T-helper 2 cell (primary cell): ENCODE data around the gene SPPL2B.
"Not testable (repeated sequence)": the region's sequence is repeated elsewhere in the genome, so short reads cannot be mapped to it uniquely, and the experiment has no call there.

Experiments used
- DNase-seq, 5 experiments: peaks; one replicate each; pipeline versions ENCODE4 v3.0.0 to v3.0.0-alpha.2; 2012 to 2022
- total RNA-seq, 2 donors: gene quantifications; one replicate each; lab custom pipeline; 2026; lab: John Stamatoyannopoulos, UW

Gene SPPL2B, protein sequence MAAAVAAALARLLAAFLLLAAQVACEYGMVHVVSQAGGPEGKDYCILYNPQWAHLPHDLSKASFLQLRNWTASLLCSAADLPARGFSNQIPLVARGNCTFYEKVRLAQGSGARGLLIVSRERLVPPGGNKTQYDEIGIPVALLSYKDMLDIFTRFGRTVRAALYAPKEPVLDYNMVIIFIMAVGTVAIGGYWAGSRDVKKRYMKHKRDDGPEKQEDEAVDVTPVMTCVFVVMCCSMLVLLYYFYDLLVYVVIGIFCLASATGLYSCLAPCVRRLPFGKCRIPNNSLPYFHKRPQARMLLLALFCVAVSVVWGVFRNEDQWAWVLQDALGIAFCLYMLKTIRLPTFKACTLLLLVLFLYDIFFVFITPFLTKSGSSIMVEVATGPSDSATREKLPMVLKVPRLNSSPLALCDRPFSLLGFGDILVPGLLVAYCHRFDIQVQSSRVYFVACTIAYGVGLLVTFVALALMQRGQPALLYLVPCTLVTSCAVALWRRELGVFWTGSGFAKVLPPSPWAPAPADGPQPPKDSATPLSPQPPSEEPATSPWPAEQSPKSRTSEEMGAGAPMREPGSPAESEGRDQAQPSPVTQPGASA
- total RNA-seq: 34.3 to 49.9 reads per million in 2 donors

DNA sequence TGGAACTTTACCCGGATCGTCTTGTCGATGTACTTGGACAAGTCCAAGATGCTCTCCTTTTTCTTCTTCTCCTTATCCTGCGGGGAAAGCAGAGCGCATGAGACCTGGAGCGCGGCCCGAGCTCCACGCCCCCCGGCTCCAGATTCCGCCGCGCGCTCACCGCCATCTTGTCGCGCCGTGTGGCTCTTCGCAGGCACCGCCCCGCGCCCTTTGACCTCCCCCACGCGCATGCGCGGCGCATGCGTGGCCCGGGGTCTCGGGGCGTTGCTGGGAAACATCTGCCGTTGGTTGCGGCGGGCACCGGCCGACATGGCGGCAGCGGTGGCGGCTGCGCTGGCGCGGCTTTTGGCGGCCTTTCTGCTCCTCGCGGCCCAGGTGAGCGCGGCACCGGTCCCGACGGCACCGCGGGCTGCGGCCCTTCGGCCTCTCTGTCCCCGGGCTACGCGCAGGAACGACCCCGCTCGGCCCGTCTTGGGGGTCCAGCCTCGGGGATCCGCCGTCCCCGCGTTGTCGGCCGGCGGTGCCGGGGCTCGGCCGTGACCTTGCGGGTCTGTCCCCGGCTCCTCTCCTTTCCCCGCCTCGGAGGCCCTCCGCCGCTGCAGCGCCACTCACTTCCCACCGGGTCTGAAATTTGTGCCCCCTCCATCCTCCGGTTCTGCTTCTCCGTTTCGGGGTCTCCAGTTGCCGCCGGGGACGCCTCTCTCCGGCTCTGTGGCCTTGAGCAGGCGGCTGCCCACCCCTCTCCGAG lies at the start of gene SPPL2B, which contains the start of gene LSM7:
Gene SPPL2B, plus strand, starts transcription at position 284 of the 748 bp plus-strand sequence. Its CDS starts 26 bp downstream, at position 310.
Gene LSM7, minus strand, starts transcription at position 186 of the 748 bp plus-strand sequence. Its CDS starts 20 bp downstream, at position 166.
- DNase-seq: peak; percentile 85 to 94 (median 89)

- no peak for DNase-seq
Observed at GRCh38 chr19:2280633-2281264, 47.7 kb upstream of the SPPL2B start.

GRCh38 chr19:2281265-2282061 lies 47.0 kb upstream of the SPPL2B start:
- DNase-seq: not testable (repeated sequence)

- DNase-seq: peak in 2 of 5 experiments; percentile 45 to 46
Observed at GRCh38 chr19:2282062-2282861, 46.2 kb upstream of the SPPL2B start, which contains the start of gene PEAK3. TSS of gene PEAK3 (minus strand) at chr19:2282175. CDS start at chr19:2280931, 1,244 bp downstream.

- no peak for DNase-seq
Observed at GRCh38 chr19:2282862-2283237, 45.6 kb upstream of the SPPL2B start.

- DNase-seq: no peak
Observed at GRCh38 chr19:2283835-2284507, 44.5 kb upstream of the SPPL2B start.

DNA sequence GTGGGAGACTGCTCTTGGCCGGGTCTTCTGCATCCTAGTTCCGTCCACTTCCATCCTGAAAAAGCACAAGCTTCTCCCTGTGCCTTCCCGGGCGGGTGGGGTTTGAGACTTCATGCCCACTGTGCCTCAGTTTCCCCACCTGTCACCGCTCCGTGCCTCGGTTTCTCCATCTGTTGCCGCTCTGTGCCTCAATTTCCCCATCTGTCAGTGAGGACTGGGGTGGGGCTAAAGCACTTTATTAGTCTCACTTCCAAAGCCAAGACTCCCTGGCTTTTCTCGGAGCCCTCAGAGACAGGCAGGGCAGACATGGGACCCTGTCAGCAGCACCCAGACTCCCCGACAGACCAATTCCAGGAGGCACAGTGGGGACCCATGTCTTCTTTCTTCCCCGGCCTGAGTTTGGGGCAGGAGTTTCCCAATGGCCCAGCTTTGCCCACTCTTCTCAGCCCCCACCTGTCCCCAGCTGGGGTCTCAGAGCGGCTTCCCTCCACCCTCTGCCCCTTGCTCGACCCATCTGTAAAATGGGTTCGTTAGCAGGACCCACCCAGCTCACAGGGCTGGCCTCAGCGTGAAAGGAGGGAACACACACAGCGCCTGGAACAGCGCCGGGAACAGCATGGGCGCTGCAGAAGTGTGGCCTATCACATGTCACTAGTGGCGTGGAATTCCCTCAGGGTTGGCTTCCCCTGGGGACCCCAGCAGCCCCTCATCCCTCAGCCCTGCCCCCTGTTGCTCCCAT lies 41.9 kb upstream of the SPPL2B start:
- DNase-seq: no peak

GRCh38 chr19:2287585-2288337 lies 40.7 kb upstream of the SPPL2B start:
- DNase-seq: no peak

DNA sequence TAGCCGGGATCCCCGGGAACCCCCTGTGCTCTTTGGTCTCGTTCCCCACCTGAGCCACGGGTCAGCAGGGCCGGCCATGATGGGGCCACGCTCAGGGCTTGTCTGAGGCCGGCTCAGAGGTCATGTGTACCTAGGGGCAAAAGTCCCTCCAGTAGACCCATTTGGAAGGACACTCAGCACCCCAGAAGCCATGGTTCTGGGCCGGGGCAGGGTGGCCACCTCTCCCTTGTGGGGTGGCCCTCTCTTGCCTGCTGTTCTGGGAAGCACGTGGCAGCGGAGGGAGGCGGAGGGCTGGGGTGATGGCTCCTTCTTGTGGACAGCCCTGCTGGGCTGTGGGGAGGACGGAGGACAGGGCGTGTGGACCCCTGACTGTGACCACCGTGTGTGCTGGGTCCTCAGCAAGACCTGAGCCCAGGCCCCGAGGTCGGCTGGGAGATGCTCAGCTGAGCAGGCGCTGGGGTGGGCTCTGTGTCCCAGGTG lies 40.1 kb upstream of the SPPL2B start:
- no peak for DNase-seq

GRCh38 chr19:2288818-2289713 lies 39.4 kb upstream of the SPPL2B start:
- no peak for DNase-seq

- peak in 2 of 5 experiments; percentile 41 to 88 for DNase-seq
Observed at GRCh38 chr19:2289714-2290435, 38.6 kb upstream of the SPPL2B start.

- peak in 1 of 5 experiments; percentile 55 for DNase-seq
Observed at GRCh38 chr19:2290441-2291184, 37.9 kb upstream of the SPPL2B start.

- DNase-seq: no peak
Observed at GRCh38 chr19:2291185-2291751, 37.2 kb upstream of the SPPL2B start.

- DNase-seq: no peak
Observed at GRCh38 chr19:2294687-2295335, 33.7 kb upstream of the SPPL2B start.

DNA sequence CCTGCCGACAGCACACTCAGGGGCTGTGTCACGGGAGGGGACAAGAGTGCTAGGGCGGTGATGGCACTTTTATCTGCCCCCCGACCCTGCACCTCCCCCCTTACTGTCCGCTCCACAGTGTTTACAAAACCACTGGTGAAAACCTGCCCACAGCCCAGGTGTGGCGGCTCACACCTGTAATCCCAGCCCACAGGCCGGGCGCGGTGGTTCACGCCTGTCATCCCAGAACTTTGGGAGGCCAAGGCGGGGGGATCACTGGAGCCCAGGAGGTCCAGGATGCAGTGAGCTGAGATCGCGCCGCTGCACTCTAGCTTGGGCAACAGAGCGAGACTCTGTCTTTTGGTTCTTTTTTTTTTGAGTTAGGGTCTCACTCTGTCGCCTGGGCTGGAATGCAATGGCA lies 32.3 kb upstream of the SPPL2B start:
- no peak for DNase-seq
